Globus pallidus (tissue), 1 donor: Measurements from ENCODE around the gene PIK3CD.
"Not testable (repeated sequence)": the region's sequence is repeated elsewhere in the genome, so short reads cannot be mapped to it uniquely, and the experiment has no call there.

Source experiments
- DNase-seq: peaks from one replicate; pipeline ENCODE4 v3.0.0-alpha.2; 2015; ENCODE audit warnings: low spot score

PIK3CD gene

GRCh38 chr1:9654834-9655723 is 3.5 kb downstream of the PIK3CD start:
- no peak for DNase-seq

- no peak for DNase-seq
Observed at GRCh38 chr1:9655836-9656235, 4.3 kb downstream of the PIK3CD start.

GRCh38 chr1:9657521-9658032 is 6.0 kb downstream of the PIK3CD start:
- no peak for DNase-seq

GRCh38 chr1:9658199-9658598 is 6.7 kb downstream of the PIK3CD start:
- DNase-seq, result no peak

- DNase-seq, result no peak
Observed at GRCh38 chr1:9659328-9659727, 7.8 kb downstream of the PIK3CD start.

- DNase-seq, result no peak
Observed at GRCh38 chr1:9663257-9663656, 11.7 kb downstream of the PIK3CD start.

GRCh38 chr1:9665193-9665592 is 13.7 kb downstream of the PIK3CD start:
- no peak for DNase-seq

- no peak for DNase-seq
Observed at GRCh38 chr1:9668080-9668479, 16.5 kb downstream of the PIK3CD start.

GRCh38 chr1:9670085-9670484 is 18.6 kb downstream of the PIK3CD start:
- DNase-seq, result no peak

GRCh38 chr1:9671377-9672140 is 20.0 kb downstream of the PIK3CD start:
- DNase-seq, result no peak

GRCh38 chr1:9672444-9672843 is 20.9 kb downstream of the PIK3CD start:
- no peak for DNase-seq

- DNase-seq, result no peak
Observed at GRCh38 chr1:9675393-9675792, 23.9 kb downstream of the PIK3CD start.

GRCh38 chr1:9676128-9676527 is 24.6 kb downstream of the PIK3CD start:
- not testable (repeated sequence) for DNase-seq

GRCh38 chr1:9676815-9677393 is 25.4 kb downstream of the PIK3CD start:
- DNase-seq, result no peak

GRCh38 chr1:9680091-9680490 is 28.6 kb downstream of the PIK3CD start:
- DNase-seq, result no peak

- DNase-seq, result no peak
Observed at GRCh38 chr1:9680828-9681227, 29.3 kb downstream of the PIK3CD start.

- no peak for DNase-seq
Observed at GRCh38 chr1:9684801-9685200, 33.3 kb downstream of the PIK3CD start.

- no peak for DNase-seq
Observed at GRCh38 chr1:9687120-9687873, 35.8 kb downstream of the PIK3CD start.

GRCh38 chr1:9687874-9688582 is 36.5 kb downstream of the PIK3CD start:
- DNase-seq, result no peak

GRCh38 chr1:9688599-9688998 is 37.1 kb downstream of the PIK3CD start:
- DNase-seq, result no peak

GRCh38 chr1:9689011-9689706 is 37.6 kb downstream of the PIK3CD start:
- DNase-seq, result peak; percentile 44
